LNCaP clone FGC (cell line): ENCODE data around the gene UROC1.

ENCODE experiments used
- DNase-seq: peaks from one replicate; pipeline ENCODE4 v3.0.0-alpha.2; 2011; ENCODE audit warnings: low read depth
- H3K4me3 ChIP-seq: 2 replicates; pipeline ENCODE4 v1.5.1; 2011; ENCODE audit warnings: mild to moderate bottlenecking, low read depth, low read length, control low read depth
- CTCF ChIP-seq: IDR thresholded peaks from 2 replicates; pipeline ENCODE4 v1.5.1; 2012; ENCODE audit warnings: mild to moderate bottlenecking; ENCODE audit not compliant: control insufficient read depth, insufficient read depth; ENCODE audit errors: extremely low read depth

Gene UROC1

GRCh38 chr3:126540951-126541627, 23.5 kb upstream of the UROC1 start:
- no peak for DNase-seq
- H3K4me3 ChIP-seq, result no peak overlapping the region
- TF ChIP-seq CTCF, result no peak

GRCh38 chr3:126540342-126540849, 22.8 kb upstream of the UROC1 start:
- TF ChIP-seq CTCF, result no peak
- H3K4me3 ChIP-seq, result no peak overlapping the region
- no peak for DNase-seq

GRCh38 chr3:126539558-126540250, 22.1 kb upstream of the UROC1 start:
- no peak overlapping the region for H3K4me3 ChIP-seq
- no peak for DNase-seq
- no peak for TF ChIP-seq CTCF

- no peak overlapping the region for H3K4me3 ChIP-seq
- no peak for TF ChIP-seq CTCF
- no peak for DNase-seq
These were observed 21.4 kb upstream of the UROC1 start for GRCh38 chr3:126538966-126539365.

GRCh38 chr3:126538316-126538715, 20.7 kb upstream of the UROC1 start:
- no peak overlapping the region for H3K4me3 ChIP-seq
- DNase-seq, result no peak
- no peak for TF ChIP-seq CTCF

- no peak overlapping the region for H3K4me3 ChIP-seq
- TF ChIP-seq CTCF, result no peak
- DNase-seq, result no peak
These were observed 20.2 kb upstream of the UROC1 start for GRCh38 chr3:126537730-126538281.
